Neural progenitor cell (in vitro differentiated cells): Measurements from ENCODE around the gene HHATL.

Experiments
- EZH2 ChIP-seq: fragments of 200-600 bp; sonication (generic); IDR thresholded peaks from 2 replicates; pipeline ENCODE4 v1.6.1; 2017; ENCODE audit warnings: antibody characterized with exemption, mild to moderate bottlenecking, moderate library complexity
- EZH2phosphoT487 ChIP-seq: fragments of 200-600 bp; sonication (generic); IDR thresholded peaks from 2 replicates; pipeline ENCODE4 v1.6.1; 2017; ENCODE audit warnings: antibody characterized with exemption
- TF ChIP-seq, protein P1 (sequence below): fragments of 200-600 bp; sonication (generic); IDR thresholded peaks from 2 replicates; pipeline ENCODE4 v1.5.1; 2017; ENCODE audit warnings: antibody characterized with exemption, mild to moderate bottlenecking

DNA sequence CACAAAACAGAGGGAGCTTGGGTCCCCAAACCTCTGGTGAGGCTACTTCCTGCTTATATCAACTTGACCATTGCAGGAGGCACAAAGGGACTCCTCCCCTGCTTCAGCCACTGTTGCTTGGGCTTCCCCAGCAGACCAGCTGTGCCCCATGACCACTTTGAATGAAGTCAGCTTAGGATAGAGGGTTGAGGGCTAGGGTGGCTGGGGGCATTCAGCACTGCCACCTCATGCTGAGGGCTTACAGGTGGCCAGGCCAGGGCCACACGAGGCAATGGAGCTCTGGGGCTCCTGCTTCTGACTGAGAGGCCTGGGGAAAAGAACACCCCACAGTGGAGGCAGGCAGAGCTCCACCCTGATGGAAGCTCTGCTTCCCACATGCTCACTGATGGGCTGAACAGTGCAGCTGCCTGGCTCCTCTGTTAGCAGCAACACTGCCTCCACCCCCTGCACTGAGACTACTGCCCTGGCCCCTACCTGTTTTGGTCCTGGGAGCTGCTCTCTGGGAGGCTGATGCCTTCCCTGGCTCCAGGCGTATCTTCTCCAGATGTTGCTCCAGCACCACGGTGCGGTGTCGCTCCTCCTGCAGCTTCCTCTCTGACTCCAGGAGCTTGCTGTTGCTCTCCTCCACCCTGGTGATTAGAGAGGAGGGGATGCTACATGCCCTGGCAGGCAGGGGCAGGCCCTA is 10.2 kb upstream of the HHATL start:
- TF ChIP-seq EZH2, result no peak
- TF ChIP-seq, protein P1, sequence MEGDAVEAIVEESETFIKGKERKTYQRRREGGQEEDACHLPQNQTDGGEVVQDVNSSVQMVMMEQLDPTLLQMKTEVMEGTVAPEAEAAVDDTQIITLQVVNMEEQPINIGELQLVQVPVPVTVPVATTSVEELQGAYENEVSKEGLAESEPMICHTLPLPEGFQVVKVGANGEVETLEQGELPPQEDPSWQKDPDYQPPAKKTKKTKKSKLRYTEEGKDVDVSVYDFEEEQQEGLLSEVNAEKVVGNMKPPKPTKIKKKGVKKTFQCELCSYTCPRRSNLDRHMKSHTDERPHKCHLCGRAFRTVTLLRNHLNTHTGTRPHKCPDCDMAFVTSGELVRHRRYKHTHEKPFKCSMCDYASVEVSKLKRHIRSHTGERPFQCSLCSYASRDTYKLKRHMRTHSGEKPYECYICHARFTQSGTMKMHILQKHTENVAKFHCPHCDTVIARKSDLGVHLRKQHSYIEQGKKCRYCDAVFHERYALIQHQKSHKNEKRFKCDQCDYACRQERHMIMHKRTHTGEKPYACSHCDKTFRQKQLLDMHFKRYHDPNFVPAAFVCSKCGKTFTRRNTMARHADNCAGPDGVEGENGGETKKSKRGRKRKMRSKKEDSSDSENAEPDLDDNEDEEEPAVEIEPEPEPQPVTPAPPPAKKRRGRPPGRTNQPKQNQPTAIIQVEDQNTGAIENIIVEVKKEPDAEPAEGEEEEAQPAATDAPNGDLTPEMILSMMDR, result no peak
- TF ChIP-seq EZH2phosphoT487, result no peak
